ENCODE results near the gene DIPK1A. TPM values are rescaled to one million over a fixed set of nuclear protein-coding genes. Genes with fewer than 3 reads are reported as not detected.

The DIPK1A gene
- total RNA-seq, 2 donors from 2014 or later = 8.4 to 9.3 TPM

DNA sequence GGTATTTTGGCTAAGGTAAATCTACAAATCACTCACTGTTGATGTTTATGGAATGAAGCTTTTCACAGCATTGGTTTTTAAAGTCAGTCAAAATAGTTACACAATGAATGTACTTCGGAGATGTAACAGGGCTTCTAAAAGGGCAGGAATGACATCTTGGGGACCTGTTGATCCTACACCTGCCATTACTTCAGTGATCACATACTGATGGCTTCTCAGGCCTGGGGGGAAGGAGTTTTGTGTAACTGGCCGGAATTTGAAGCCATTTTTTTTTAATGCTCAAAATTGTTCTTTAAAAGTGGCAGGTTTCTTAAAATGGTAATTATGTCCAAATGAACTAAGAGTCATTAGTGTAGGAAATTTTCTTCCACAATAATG lies 118.2 kb downstream of the DIPK1A start:
- Mint-ChIP-seq H3K9me3 (no peaks in the 10 kb centered on the region), H3K4me3 (no peak overlapping the region), H3K27ac (peak overlapping the region; percentile 51), H3K4me1 (ENCODE audit: low read depth) (peaks cover 24% of the 10 kb centered on the region), H3K27me3 (ENCODE audit: low read depth) (no peaks in the 10 kb centered on the region), H3K36me3 (ENCODE audit: insufficient read depth in 2 of 2) (peaks cover 13 to 44% of the 10 kb centered on the region in 2 donors)
- ATAC-seq (replicated peaks in 1 of 2) = no peak
- DNase-seq = no peak

- DNase-seq (no peak), ATAC-seq (replicated peaks in 1 of 2) (no peak)
- Mint-ChIP-seq H3K9me3 (no peaks in the 10 kb centered on the region), H3K27me3 (ENCODE audit: low read depth) (no peaks in the 10 kb centered on the region), H3K4me3 (no peak overlapping the region), H3K36me3 (ENCODE audit: insufficient read depth in 2 of 2) (peaks cover 17 to 49% of the 10 kb centered on the region in 2 donors), H3K4me1 (ENCODE audit: low read depth) (peaks cover 31% of the 10 kb centered on the region), H3K27ac (peak overlapping the region; percentile 70)
Observed at GRCh38 chr1:92842082-92843045, 118.9 kb downstream of the DIPK1A start.

DNA sequence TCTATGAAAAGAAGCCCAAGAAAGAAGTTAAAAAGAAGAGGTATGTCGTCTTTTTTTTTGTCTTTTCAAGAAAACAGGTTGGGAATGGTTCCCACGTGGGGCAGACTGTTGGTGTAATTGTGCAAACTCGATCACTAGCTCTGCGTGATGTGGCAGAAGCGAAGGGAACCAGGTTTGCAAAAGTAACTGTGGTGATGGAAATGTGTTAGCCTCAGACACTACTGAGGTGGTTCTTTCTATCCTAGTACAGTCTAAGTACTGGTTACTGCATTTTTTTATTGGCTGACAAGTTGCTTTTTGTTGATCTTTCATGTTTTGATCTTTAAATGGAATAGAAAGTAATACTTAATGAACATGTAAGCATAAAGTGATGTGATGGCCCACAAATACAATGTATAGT lies 120.7 kb downstream of the DIPK1A start:
- Mint-ChIP-seq H3K9me3 (no peaks in the 10 kb centered on the region), H3K36me3 (ENCODE audit: insufficient read depth in 2 of 2) (peaks cover 18 to 62% of the 10 kb centered on the region in 2 donors), H3K27ac (peak overlapping the region; percentile 98), H3K27me3 (ENCODE audit: low read depth) (no peaks in the 10 kb centered on the region), H3K4me3 (no peak overlapping the region), H3K4me1 (ENCODE audit: low read depth) (peaks cover 48% of the 10 kb centered on the region)
- DNase-seq (no peak), ATAC-seq (replicated peaks in 1 of 2) (no peak)

DNA sequence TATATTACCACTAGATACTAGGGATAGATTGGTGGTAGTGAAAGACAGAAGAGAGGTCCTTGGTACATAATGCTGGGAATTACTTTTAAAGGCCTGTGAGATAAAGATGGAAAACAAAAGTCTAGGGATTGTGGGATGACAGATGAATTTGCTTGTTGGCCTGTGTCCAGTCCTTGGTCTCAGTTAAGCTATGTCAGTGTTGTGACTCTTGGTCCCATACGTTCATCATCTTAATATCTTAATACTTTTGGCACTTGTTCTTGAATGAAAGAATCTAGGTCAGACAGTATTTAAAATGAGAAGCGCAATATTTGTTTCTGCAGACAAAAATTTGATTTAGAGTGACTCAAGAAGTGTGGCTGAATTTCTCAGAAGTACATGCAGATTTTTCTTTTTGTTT lies 121.8 kb downstream of the DIPK1A start:
- Mint-ChIP-seq H3K4me1 (ENCODE audit: low read depth) (peaks cover 60% of the 10 kb centered on the region), H3K27ac (peak overlapping the region; percentile 98), H3K9me3 (no peaks in the 10 kb centered on the region), H3K27me3 (ENCODE audit: low read depth) (no peaks in the 10 kb centered on the region), H3K36me3 (ENCODE audit: insufficient read depth in 2 of 2) (peaks cover 25 to 74% of the 10 kb centered on the region in 2 donors), H3K4me3 (peak overlapping the region in 1 of 2 donors; percentile 9)
- ATAC-seq (replicated peaks in 1 of 2) (no peak), DNase-seq (no peak)

- Mint-ChIP-seq H3K27ac (peak overlapping the region; percentile 98), H3K36me3 (ENCODE audit: insufficient read depth in 2 of 2) (peaks cover 24 to 78% of the 10 kb centered on the region in 2 donors), H3K27me3 (ENCODE audit: low read depth) (no peaks in the 10 kb centered on the region), H3K4me1 (ENCODE audit: low read depth) (peaks cover 69% of the 10 kb centered on the region), H3K4me3 (peak overlapping the region; percentile 5 to 94), H3K9me3 (no peaks in the 10 kb centered on the region)
- no peak for ATAC-seq (replicated peaks in 1 of 2)
- DNase-seq = no peak
Observed at GRCh38 chr1:92838519-92838918, 122.7 kb downstream of the DIPK1A start.

GRCh38 chr1:92837062-92837461 lies 124.2 kb downstream of the DIPK1A start:
- H3K4me1 Mint-ChIP-seq (ENCODE audit: low read depth) = peaks cover 81% of the 10 kb centered on the region
- H3K36me3 Mint-ChIP-seq (ENCODE audit: insufficient read depth in 2 of 2) = peaks cover 27 to 84% of the 10 kb centered on the region in 2 donors
- H3K27ac Mint-ChIP-seq = peak overlapping the region; percentile 98
- DNase-seq = no peak
- H3K27me3 Mint-ChIP-seq (ENCODE audit: low read depth) = no peaks in the 10 kb centered on the region
- no peak for ATAC-seq (replicated peaks in 1 of 2)
- H3K9me3 Mint-ChIP-seq = no peaks in the 10 kb centered on the region
- peak overlapping the region; percentile 93 to 94 for H3K4me3 Mint-ChIP-seq

DNA sequence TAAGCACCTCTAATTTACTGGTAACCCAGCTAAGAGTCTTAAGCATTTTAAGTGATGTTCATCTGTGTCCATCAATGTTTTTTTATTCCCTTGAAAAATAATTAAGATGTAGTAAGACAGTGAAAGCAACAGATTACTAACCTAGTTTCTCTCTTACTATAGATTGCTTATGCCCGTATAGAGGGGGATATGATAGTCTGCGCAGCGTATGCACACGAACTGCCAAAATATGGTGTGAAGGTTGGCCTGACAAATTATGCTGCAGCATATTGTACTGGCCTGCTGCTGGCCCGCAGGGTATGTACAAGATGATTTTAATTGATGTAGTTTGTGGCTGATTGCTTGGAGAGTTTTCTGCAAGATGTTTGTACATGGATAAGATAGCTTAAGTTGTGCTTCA lies 126.6 kb downstream of the DIPK1A start:
- peaks cover 73% of the 10 kb centered on the region for H3K4me1 Mint-ChIP-seq (ENCODE audit: low read depth)
- peak overlapping the region; percentile 98 for H3K27ac Mint-ChIP-seq
- no peaks in the 10 kb centered on the region for H3K27me3 Mint-ChIP-seq (ENCODE audit: low read depth)
- H3K36me3 Mint-ChIP-seq (ENCODE audit: insufficient read depth in 2 of 2) = peaks cover 23 to 69% of the 10 kb centered on the region in 2 donors
- H3K9me3 Mint-ChIP-seq = no peaks in the 10 kb centered on the region
- ATAC-seq (replicated peaks in 1 of 2) = peak in 1 of 2 donors; percentile 14
- no peak for DNase-seq
- H3K4me3 Mint-ChIP-seq = peak overlapping the region; percentile 93 to 94

DNA sequence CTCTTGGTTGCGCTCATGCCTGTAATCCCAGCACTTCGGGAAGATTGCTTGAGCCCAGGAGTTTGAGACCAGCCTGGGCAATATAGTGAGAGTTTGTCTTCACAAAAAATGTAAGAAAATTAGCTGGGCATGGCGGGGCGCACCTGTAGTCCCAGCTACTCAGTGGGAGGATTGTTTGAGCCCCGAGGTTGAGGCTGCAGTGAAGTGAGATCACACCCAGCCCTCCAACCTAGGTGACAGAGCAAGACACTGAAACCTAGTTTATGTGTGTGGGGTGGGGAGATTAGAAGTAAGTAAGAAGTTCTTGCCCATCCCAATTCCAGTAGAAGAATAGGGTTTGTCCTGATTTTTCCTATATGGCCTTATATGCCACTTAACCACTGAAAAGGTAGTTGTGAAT lies 127.4 kb downstream of the DIPK1A start:
- Mint-ChIP-seq H3K36me3 (ENCODE audit: insufficient read depth in 2 of 2) (peaks cover 22 to 61% of the 10 kb centered on the region in 2 donors), H3K9me3 (no peaks in the 10 kb centered on the region), H3K4me3 (peak overlapping the region; percentile 93 to 94), H3K27ac (peak overlapping the region; percentile 98), H3K4me1 (ENCODE audit: low read depth) (peaks cover 65% of the 10 kb centered on the region), H3K27me3 (ENCODE audit: low read depth) (no peaks in the 10 kb centered on the region)
- ATAC-seq (replicated peaks in 1 of 2) (no peak), DNase-seq (peak; percentile 15 to 23)

GRCh38 chr1:92832537-92833114 lies 128.6 kb downstream of the DIPK1A start:
- peaks cover 53% of the 10 kb centered on the region for H3K4me1 Mint-ChIP-seq (ENCODE audit: low read depth)
- no peaks in the 10 kb centered on the region for H3K9me3 Mint-ChIP-seq
- peaks cover 15 to 53% of the 10 kb centered on the region in 2 donors for H3K36me3 Mint-ChIP-seq (ENCODE audit: insufficient read depth in 2 of 2)

DNA sequence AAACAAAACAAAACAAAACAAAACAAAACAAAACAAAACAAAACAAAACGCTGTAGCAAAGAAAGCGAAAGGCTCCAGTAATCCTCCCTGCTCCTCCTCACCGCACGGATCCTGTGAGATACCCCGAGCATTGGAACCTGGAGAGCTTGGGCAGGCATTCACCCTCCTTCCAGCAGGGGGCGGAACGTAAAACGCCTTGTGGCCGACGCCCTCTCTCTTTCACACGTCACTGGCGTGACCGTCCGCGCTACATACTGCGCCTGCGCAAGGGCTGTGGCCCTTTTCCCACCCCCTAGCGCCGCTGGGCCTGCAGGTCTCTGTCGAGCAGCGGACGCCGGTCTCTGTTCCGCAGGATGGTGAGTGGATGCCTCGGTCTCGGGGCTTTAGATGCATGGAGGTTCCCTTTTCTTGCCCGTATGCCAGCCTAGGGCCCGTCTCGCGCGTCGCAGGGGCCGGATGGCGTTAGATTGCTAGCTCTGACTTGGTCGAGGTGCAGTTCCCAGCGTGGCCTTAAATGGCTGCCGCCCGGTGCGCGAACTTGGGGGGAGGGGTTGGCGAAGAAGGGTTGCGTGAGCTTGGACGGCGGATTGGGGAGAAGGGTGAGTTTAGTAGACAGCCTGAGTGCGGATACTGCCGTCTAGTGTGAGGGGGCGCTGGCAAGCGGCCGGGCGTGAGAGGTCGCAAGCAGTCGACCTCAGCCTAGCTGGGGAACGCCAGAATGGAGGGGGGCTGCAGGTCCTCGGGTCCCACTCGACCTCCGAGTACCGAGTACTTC lies 129.3 kb downstream of the DIPK1A start, which contains the start of gene RPL5:
Gene RPL5 (plus strand): TSS at position 279 of the 775 bp plus-strand sequence. CDS start 75 bp downstream, at position 354.
- Mint-ChIP-seq H3K4me1 (ENCODE audit: low read depth) (peaks cover 46% of the 10 kb centered on the region), H3K4me3 (peak within 1 kb of the TSS; percentile 93 to 94), H3K27ac (peak within 1 kb of the TSS; percentile 98), H3K9me3 (no peaks in the 10 kb centered on the region), H3K27me3 (ENCODE audit: low read depth) (no peaks in the 10 kb centered on the region), H3K36me3 (ENCODE audit: insufficient read depth in 2 of 2) (peaks cover 13 to 46% of the 10 kb centered on the region in 2 donors)
- DNase-seq (peak; percentile 98), ATAC-seq (replicated peaks in 1 of 2) (peak; percentile 93)

More at GRCh38 chr1:92832537-92833114, 128.6 kb downstream of the DIPK1A start:
- ATAC-seq (replicated peaks in 1 of 2) (peak in 1 of 2 donors; percentile 0), DNase-seq (no peak)
- no peaks in the 10 kb centered on the region for H3K27me3 Mint-ChIP-seq (ENCODE audit: low read depth)
- H3K4me3 Mint-ChIP-seq = peak overlapping the region; percentile 93 to 94
- peak overlapping the region; percentile 98 for H3K27ac Mint-ChIP-seq

DNA sequence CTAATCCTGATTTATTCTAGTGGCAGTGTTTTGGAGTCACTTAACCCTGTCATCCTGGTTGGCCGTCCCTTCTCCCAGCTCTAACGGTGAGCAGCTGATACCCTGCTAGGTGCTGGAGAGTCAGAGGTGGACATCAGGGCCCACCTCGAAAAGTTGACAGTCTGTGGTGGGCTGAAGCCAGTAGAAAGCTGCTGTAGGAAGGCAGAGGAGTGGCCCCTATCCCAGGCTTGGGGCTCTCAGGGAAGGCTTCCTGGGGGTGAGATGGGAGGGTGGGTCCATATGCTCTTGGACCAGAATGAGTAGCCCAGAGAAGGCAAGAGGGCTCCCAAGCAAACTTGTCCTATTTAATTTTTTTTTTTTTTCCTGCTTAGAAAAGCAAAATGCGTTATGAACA lies 129.9 kb downstream of the DIPK1A start:
- ATAC-seq (replicated peaks in 1 of 2) = no peak
- Mint-ChIP-seq H3K36me3 (ENCODE audit: insufficient read depth in 2 of 2) (peaks cover 13 to 43% of the 10 kb centered on the region in 2 donors), H3K9me3 (no peaks in the 10 kb centered on the region)

GRCh38 chr1:92826792-92827191 lies 134.5 kb downstream of the DIPK1A start:
- Mint-ChIP-seq H3K27me3 (ENCODE audit: low read depth) (no peaks in the 10 kb centered on the region), H3K27ac (no peak overlapping the region), H3K4me1 (ENCODE audit: low read depth) (no peaks in the 10 kb centered on the region), H3K36me3 (ENCODE audit: insufficient read depth in 2 of 2) (no peaks in the 10 kb centered on the region), H3K9me3 (no peaks in the 10 kb centered on the region), H3K4me3 (no peak overlapping the region)
- no peak for ATAC-seq (replicated peaks in 1 of 2)
- no peak for DNase-seq

More for the DNA sequence above, 129.9 kb downstream of the DIPK1A start:
- H3K4me1 Mint-ChIP-seq (ENCODE audit: low read depth) = peaks cover 41% of the 10 kb centered on the region
- no peak for DNase-seq
- H3K27ac Mint-ChIP-seq = peak overlapping the region; percentile 98
- H3K4me3 Mint-ChIP-seq = peak overlapping the region; percentile 93 to 94
- no peaks in the 10 kb centered on the region for H3K27me3 Mint-ChIP-seq (ENCODE audit: low read depth)

All from activated T-cell treated with anti-CD3 and anti-CD28 coated beads, Interleukin-2, amount 50 U/mL, for 72 hours (primary cell).